A549 (cell line): ENCODE data around the gene KSR1. TPM values are rescaled to one million over a fixed set of nuclear protein-coding genes. Genes with fewer than 3 reads are reported as not detected.
A peak's percentile ranks its signal among the peaks of the same experiment; 100 is the strongest.
"Not testable (repeated sequence)": the region's sequence is repeated elsewhere in the genome, so short reads cannot be mapped to it uniquely, and the experiment has no call there.

Experiments
- ATAC-seq, 2 experiments: fragments of 200-7000 bp in 1 of 2; fragments of >200 bp in 1 of 2; cut with Nextera tagmentation in 1 of 2; cut with Tn5 transposase in 1 of 2; 3 replicates each; pipeline versions ENCODE4 v1.8.0 to v1.9.1; 2018 to 2020; ENCODE audit warnings: mild to moderate bottlenecking in 1 of 2, moderate library complexity in 1 of 2
- CTCF ChIA-PET: fragments of 300-600 bp; sonication (Branson Sonifier 250); formaldehyde crosslinking; extraction: SDS; loops from one replicate; lab custom pipeline; 2021; ENCODE audit warnings: antibody characterized with exemption, inconsistent platforms; lab: Yijun Ruan, JAX
- POLR2A ChIA-PET: fragments of 350-600 bp; formaldehyde crosslinking; extraction: SDS; loops from one replicate; lab custom pipeline; 2021; ENCODE audit warnings: antibody characterized with exemption, inconsistent platforms; lab: Yijun Ruan, JAX
- DNase-seq, 2 experiments: peaks; one replicate each; pipeline versions ENCODE4 v3.0.0 to v3.0.0-alpha.2; 2011 to 2016; ENCODE audit warnings: low read depth in 1 of 2, low spot score in 1 of 2
- FAIRE-seq: peaks from 2 replicates; lab custom pipeline; 2011; peaks lifted over from hg19 to GRCh38; lab: Jason Lieb, UNC
- H3K27ac ChIP-seq, 2 experiments: fragments of >200 bp; sonication (Bioruptor Twin); formaldehyde crosslinking; 3 replicates each; pipeline ENCODE4 v1.5.1; 2016 to 2017
- H3K4me1 ChIP-seq: fragments of >200 bp; sonication (Bioruptor Twin); formaldehyde crosslinking; 3 replicates; pipeline ENCODE4 v1.6.1; 2016
- H3K4me2 ChIP-seq: fragments of >200 bp; sonication (Bioruptor Twin); formaldehyde crosslinking; 3 replicates; pipeline ENCODE4 v1.6.1; 2016
- H3K4me3 ChIP-seq: fragments of >200 bp; sonication (Bioruptor Twin); formaldehyde crosslinking; 3 replicates; pipeline ENCODE4 v1.5.1; 2016
- H3K9me3 ChIP-seq: fragments of >200 bp; sonication (Bioruptor Twin); formaldehyde crosslinking; 3 replicates; pipeline ENCODE4 v1.6.1; 2016
- BCL3 ChIP-seq: fragments of >200 bp; sonication (Bioruptor Twin); formaldehyde crosslinking; IDR thresholded peaks from 3 replicates; pipeline ENCODE4 v1.6.1; 2016
- BHLHE40 ChIP-seq: IDR thresholded peaks from 2 replicates; pipeline ENCODE4 v1.6.1; 2012; ENCODE audit warnings: low read depth, low read length, inconsistent platforms
- CBX2 ChIP-seq: fragments of 200-600 bp; sonication (generic); IDR thresholded peaks from 2 replicates; pipeline ENCODE4 v1.6.1; 2016; ENCODE audit warnings: low read depth, mild to moderate bottlenecking, borderline replicate concordance
- CEBPB ChIP-seq, 2 experiments: fragments of >200 bp in 1 of 2; sonication (Bioruptor Twin) in 1 of 2; formaldehyde crosslinking in 1 of 2; IDR thresholded peaks; 2 replicates each; pipeline ENCODE4 v1.6.1; 2012 to 2016
- EHF ChIP-seq: fragments of 250-450 bp; sonication (Bioruptor Pico); IDR thresholded peaks from 2 replicates; pipeline ENCODE4 v1.5.0; 2020; ENCODE audit warnings: mild to moderate bottlenecking
- EHMT2 ChIP-seq: fragments of 200-600 bp; sonication (generic); IDR thresholded peaks from 2 replicates; pipeline ENCODE4 v1.6.1; 2016; ENCODE audit warnings: antibody characterized with exemption, low read depth, mild to moderate bottlenecking, moderate library complexity
- ESRRA ChIP-seq: fragments of 150-350 bp; IDR thresholded peaks from 2 replicates; pipeline ENCODE4 v1.6.1; 2014; ENCODE audit warnings: mild to moderate bottlenecking, low read length, borderline replicate concordance
- FOXS1 ChIP-seq: fragments of 250-450 bp; sonication (Bioruptor Pico); IDR thresholded peaks from 2 replicates; pipeline ENCODE4 v1.5.0; 2020; ENCODE audit warnings: mild to moderate bottlenecking, moderate library complexity
- GATA3 ChIP-seq: IDR thresholded peaks from 2 replicates; pipeline ENCODE4 v1.6.1; 2012; ENCODE audit warnings: borderline replicate concordance
- HDAC2 ChIP-seq: fragments of 200-600 bp; sonication (generic); IDR thresholded peaks from 2 replicates; pipeline ENCODE4 v1.6.1; 2016
- HOXB5 ChIP-seq: fragments of 250-450 bp; sonication (Bioruptor Pico); IDR thresholded peaks from 2 replicates; pipeline ENCODE4 v1.5.0; 2020; ENCODE audit warnings: mild to moderate bottlenecking, moderate library complexity
- JUN ChIP-seq, 2 experiments: fragments of >200 bp; sonication (Bioruptor Twin); formaldehyde crosslinking; IDR thresholded peaks; 2 replicates in 1 of 2; 3 replicates in 1 of 2; pipeline ENCODE4 v1.6.1; 2016 to 2017
- KDM1A ChIP-seq: fragments of 200-600 bp; sonication (generic); IDR thresholded peaks from 2 replicates; pipeline ENCODE4 v1.6.1; 2016; ENCODE audit warnings: low read depth, mild to moderate bottlenecking
- MAX ChIP-seq: IDR thresholded peaks from 2 replicates; pipeline ENCODE4 v1.6.1; 2012
- MAZ ChIP-seq: fragments of 150-350 bp; IDR thresholded peaks from 2 replicates; pipeline ENCODE4 v1.6.1; 2014; ENCODE audit warnings: antibody characterized with exemption, low read depth, low read length, borderline replicate concordance
- PBX3 ChIP-seq: IDR thresholded peaks from 2 replicates; pipeline ENCODE4 v1.6.1; 2012
- PHF8 ChIP-seq: fragments of 200-600 bp; sonication (generic); IDR thresholded peaks from 2 replicates; pipeline ENCODE4 v1.6.1; 2016; ENCODE audit warnings: low read depth, mild to moderate bottlenecking, antibody characterized with exemption, moderate library complexity, borderline replicate concordance
- POLR2AphosphoS2 ChIP-seq: conservative IDR thresholded peaks from 2 replicates; pipeline ENCODE4 v1.6.1; 2012; ENCODE audit warnings: low read length, improper control_type of control experiment, inconsistent platforms
- RAD21 ChIP-seq, 2 experiments: fragments of >200 bp in 1 of 2; sonication (Bioruptor Twin) in 1 of 2; formaldehyde crosslinking in 1 of 2; IDR thresholded peaks in 1 of 2; conservative IDR thresholded peaks in 1 of 2; 2 replicates in 1 of 2; 3 replicates in 1 of 2; pipeline ENCODE4 v1.6.1; 2012 to 2018; ENCODE audit warnings: inconsistent platforms in 1 of 2
- RCOR1 ChIP-seq: fragments of 150-350 bp; IDR thresholded peaks from 2 replicates; pipeline ENCODE4 v1.6.1; 2014; ENCODE audit warnings: antibody characterized with exemption, low read length, low read depth
- REST ChIP-seq: fragments of 200-600 bp; sonication (generic); IDR thresholded peaks from 2 replicates; pipeline ENCODE4 v1.6.1; 2016; ENCODE audit warnings: antibody characterized with exemption, mild to moderate bottlenecking, moderate library complexity
- ZC3H11A ChIP-seq: fragments of 450-650 bp; IDR thresholded peaks from 2 replicates; pipeline ENCODE4 v1.6.1; 2014; ENCODE audit warnings: antibody characterized with exemption, mild to moderate bottlenecking
- WGBS: methylation state at CpG from one replicate; pipeline ENCODE4 v1.1.6; 2017; ENCODE audit errors: missing lambda C conversion rate; 5-methylcytosine and 5-hydroxymethylcytosine counted together
- polyA plus RNA-seq, 4 experiments: library from polyadenylated mRNA; depleted of rRNA in 3 of 4; stranded (reverse); fragments of >200 nt; fragmentation: RNase III in 1 of 4; extraction: RNeasy Plus Mini Kit Qiagen cat#74134 plus additional on column Dnase treatment in 1 of 4; gene quantifications; 2 replicates in 3 of 4; 3 replicates in 1 of 4; pipeline ENCODE4 v1.2.3, GENCODE V29; 2011 to 2017

Gene KSR1
- polyA plus RNA-seq, 2 of the 4 experiments (the other 2 are of a cell fraction): 13.3 to 14.6 TPM

GRCh38 chr17:27408891-27409290 lies 47.4 kb upstream of the KSR1 start:
- peak in 1 of 2 experiments; percentile 19 for DNase-seq
- Histone ChIP-seq H3K4me1 (peaks cover 32% of the 10 kb centered on the region), H3K4me3 (no peak overlapping the region), H3K9me3 (no peaks in the 10 kb centered on the region)
- peak; percentile 63 to 69 for ATAC-seq
- TF ChIP-seq FOXS1 (no peak), ESRRA (no peak), EHF (CRISPR knock-in tag) (no peak), BCL3 (no peak), BHLHE40 (no peak), PHF8 (no peak), MAX (no peak), JUN (IDR thresholded peaks at IDR 0.05) (no peak), KDM1A (no peak), ZC3H11A (no peak), RAD21 (conservative IDR thresholded peaks at IDR 0.05 in 1 of 2, IDR thresholded peaks at IDR 0.05 in 1 of 2) (no peak), REST (no peak), EHMT2 (no peak), MAZ (no peak), POLR2AphosphoS2 (no peak), PBX3 (no peak)
- TF ChIP-seq, all 56 proteins: peak for 0
- ChIA-PET CTCF (interaction anchor here (0.6 to 3.9 kb wide), 14 partner anchors 12 to 351 kb away, joined by 3 to 42 read pairs (median 5); partner anchors contain the start of gene KSR1), POLR2A (interaction anchor here (0.8 to 1.7 kb wide), 3 partner anchors 25 to 54 kb away, joined by 3 to 6 read pairs (median 4); partner anchors contain the start of gene KSR1)
- Histone ChIP-seq H3K27ac (peak overlapping the region; percentile 56 to 59), H3K4me2 (peak overlapping the region; percentile 56)
- 62% methylated on average over 4 of the region's 4 CpGs for WGBS
- FAIRE-seq: no peak

- Histone ChIP-seq H3K4me2 (0 out of 3 replicates have a peak overlapping the region, but pooled peaks have one; percentile 12), H3K4me1 (peaks cover 36% of the 10 kb centered on the region)
- FAIRE-seq, H3K4me3 ChIP-seq, DNase-seq, H3K9me3 ChIP-seq, H3K27ac ChIP-seq, ATAC-seq, POLR2A ChIA-PET: not testable (repeated sequence)
- CTCF ChIA-PET: interaction anchor here (1.1 to 3.4 kb wide), 11 partner anchors 10 to 188 kb away, joined by 3 to 14 read pairs (median 5); no protein-coding TSS in a partner anchor
- TF ChIP-seq CEBPB (IDR thresholded peaks at IDR 0.05): peak; percentile 95 to 96
- 58% methylated on average over 9 of the region's 9 CpGs for WGBS
Observed at GRCh38 chr17:27412158-27412557, 44.1 kb upstream of the KSR1 start.

GRCh38 chr17:27413315-27413714 lies 42.9 kb upstream of the KSR1 start:
- Histone ChIP-seq H3K4me2 (no peak overlapping the region), H3K4me3 (no peak overlapping the region), H3K27ac (no peak overlapping the region), H3K4me1 (peaks cover 26% of the 10 kb centered on the region), H3K9me3 (no peaks in the 10 kb centered on the region)
- POLR2A ChIA-PET: no interaction called here
- WGBS: 15% methylated on average over 2 of the region's 2 CpGs
- CTCF ChIA-PET: interaction anchor here (0.8 to 3.4 kb wide), 12 partner anchors 11 to 343 kb away, joined by 3 to 14 read pairs (median 6); partner anchors contain the start of gene KSR1
- ATAC-seq: no peak
- no peak for DNase-seq
- no peak for FAIRE-seq
- TF ChIP-seq CBX2 (no peak), GATA3 (no peak), REST (no peak), HOXB5 (no peak), RCOR1 (no peak), HDAC2 (no peak), BCL3 (no peak), FOXS1 (no peak), MAX (no peak)
